Raji (cell line): ENCODE results near the gene PRPF31.

Source experiments
- POLR2A ChIP-seq: IDR thresholded peaks from 2 replicates; pipeline ENCODE4 v1.6.1; 2011; ENCODE audit warnings: low read depth, low read length, control low read depth; ENCODE audit not compliant: insufficient read depth

PRPF31 gene

GRCh38 chr19:54104998-54105715 lies 10.4 kb upstream of the PRPF31 start:
- no peak for TF ChIP-seq POLR2A

DNA sequence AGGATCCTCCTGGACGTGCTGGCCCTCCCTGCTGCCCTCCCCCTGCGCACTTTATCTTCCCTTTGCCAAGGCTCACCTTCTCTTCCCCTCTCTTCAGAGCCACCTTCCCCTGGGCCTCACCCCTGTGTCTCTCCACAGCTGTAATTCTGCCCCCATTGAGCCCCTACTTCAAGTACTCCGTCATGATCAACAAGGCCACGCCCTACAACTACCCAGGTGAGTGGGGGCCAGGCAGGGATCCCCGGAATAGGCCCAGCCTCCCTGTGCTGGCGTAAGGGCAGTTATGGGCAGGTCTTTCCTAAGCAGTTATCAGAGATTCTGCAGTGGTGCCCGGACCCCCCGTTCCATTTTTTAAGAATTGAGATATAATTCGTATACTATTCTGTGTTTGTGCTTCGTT lies 9.8 kb upstream of the PRPF31 start:
- no peak for TF ChIP-seq POLR2A

DNA sequence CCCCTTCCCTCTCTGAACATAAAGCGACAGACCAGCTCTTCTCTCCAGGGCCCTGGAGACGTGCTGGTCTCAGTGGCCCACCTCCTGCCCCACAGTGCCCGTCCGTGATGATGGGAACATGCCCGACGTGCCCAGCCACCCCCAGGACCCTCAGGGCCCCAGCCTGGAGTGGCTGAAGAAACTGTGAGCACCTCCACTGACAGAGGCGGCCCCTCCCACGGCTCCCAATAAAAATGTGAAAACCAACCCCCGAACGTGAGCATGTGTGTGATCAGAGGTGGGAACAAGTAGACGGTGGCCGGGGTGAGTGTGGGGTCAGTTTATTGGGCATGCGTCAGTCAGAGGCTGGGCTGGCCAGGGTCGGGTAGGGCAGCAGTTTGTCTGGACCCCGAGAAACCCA lies 8.8 kb upstream of the PRPF31 start:
- no peak for TF ChIP-seq POLR2A

DNA sequence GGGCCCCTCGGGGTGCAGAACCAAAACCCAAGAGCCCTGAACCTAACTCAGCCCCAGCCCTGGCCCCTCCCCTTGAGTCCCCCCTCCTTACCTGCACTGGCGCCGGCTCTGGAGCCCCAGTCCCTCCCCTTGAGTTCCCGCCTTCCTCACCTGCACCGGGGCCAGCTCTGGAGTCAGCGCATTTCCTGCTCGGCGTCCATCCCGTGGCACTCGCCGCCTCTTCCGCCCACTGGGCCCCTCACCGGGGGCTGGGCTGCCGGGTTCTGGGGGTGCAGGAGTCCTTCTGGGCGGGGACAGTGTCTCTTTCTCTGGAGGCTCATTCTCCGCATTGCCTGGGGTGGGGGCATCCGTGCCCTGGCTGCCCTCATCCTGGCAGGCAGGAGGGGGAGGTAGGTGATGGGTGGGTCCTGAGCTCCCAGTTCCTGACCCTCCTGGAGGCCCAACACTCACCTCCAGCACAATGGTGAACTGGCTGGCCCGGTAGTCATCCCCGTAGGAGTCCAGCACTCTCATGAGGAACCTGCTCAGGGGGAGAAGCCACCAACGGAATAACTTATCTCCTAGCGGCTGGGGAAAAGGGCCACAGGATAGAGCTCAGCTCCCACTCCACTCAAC lies 7.6 kb upstream of the PRPF31 start:
- TF ChIP-seq POLR2A: no peak

GRCh38 chr19:54108496-54108895 lies 7.1 kb upstream of the PRPF31 start:
- no peak for TF ChIP-seq POLR2A

- no peak for TF ChIP-seq POLR2A
Measured at GRCh38 chr19:54109651-54110050, 5.9 kb upstream of the PRPF31 start.

- no peak for TF ChIP-seq POLR2A
Measured at GRCh38 chr19:54114340-54115108, 1.0 kb upstream of the PRPF31 start.

- no peak for TF ChIP-seq POLR2A
Measured at GRCh38 chr19:54121259-54121658, 5.7 kb downstream of the PRPF31 start.

GRCh38 chr19:54123682-54124081 lies 8.1 kb downstream of the PRPF31 start:
- no peak for TF ChIP-seq POLR2A

- TF ChIP-seq POLR2A: no peak
Measured at GRCh38 chr19:54124393-54124792, 8.8 kb downstream of the PRPF31 start.

DNA sequence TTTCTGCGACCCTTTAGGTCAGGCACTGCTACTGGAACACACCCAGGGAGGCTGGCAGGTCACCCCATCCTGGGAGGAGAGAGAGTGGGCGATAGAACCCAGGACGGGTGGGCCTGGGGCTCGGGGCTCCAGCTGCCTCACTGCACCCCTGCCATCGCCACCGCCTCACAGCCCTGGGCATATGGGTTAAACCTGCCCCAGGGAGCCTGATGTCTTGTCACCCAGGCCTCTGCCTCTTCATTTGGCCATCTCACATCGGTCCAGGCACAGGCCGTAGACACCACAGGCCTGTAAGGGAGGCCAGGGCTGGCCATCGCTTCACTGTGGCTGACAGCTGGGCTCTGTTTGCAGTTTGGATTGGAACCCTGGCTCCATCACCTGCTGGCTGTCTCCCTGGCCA lies 10.2 kb downstream of the PRPF31 start:
- no peak for TF ChIP-seq POLR2A

GRCh38 chr19:54127688-54128440 lies 12.3 kb downstream of the PRPF31 start:
- TF ChIP-seq POLR2A: no peak

DNA sequence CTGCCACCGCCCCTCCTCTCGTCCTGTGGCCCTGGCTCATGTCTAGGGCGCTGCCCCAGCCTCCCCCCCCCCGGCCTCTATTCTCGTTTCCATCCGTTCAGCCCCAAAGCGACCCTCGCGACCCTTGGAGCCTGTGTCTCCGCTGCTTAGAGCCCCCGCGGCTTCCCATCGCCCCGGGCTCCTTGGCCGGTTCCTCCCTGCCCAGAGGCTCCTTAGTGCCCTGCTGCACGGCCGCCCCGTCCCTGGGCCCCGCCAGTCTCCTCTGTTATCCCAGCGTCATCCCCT lies 12.8 kb downstream of the PRPF31 start:
- TF ChIP-seq POLR2A: no peak

DNA sequence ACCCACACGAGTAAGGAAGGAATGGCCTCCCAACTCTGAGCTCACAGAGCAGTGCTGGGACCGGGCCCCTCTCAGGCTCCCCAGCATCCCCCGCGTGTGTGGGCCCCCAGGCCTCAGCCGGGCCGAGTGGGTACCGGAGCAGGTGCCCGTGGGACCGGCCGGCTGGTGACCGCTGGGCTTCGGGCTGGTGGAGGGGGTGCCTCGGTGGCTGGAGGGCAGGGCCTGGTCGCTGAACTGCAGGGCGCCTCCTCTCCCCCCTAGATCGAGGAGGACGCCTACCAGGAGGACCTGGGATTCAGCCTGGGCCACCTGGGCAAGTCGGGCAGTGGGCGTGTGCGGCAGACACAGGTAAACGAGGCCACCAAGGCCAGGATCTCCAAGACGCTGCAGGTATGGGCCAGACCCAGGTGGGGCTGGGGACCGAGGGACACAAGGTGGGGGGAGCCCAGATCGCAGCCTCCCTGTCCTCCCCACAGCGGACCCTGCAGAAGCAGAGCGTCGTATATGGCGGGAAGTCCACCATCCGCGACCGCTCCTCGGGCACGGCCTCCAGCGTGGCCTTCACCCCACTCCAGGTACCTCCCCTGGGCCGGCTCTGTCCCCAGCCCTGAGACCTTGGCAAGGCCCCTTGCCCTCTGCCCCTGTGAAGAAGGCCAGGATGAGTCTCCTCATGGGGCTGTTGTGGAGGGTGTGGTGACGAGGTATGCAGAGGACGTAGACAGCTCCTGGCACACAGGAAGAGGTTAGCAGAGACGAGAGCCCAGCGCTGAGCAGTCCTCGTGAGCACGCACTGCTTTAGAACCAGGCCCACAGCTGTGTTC lies 13.5 kb downstream of the PRPF31 start:
- no peak for TF ChIP-seq POLR2A

DNA sequence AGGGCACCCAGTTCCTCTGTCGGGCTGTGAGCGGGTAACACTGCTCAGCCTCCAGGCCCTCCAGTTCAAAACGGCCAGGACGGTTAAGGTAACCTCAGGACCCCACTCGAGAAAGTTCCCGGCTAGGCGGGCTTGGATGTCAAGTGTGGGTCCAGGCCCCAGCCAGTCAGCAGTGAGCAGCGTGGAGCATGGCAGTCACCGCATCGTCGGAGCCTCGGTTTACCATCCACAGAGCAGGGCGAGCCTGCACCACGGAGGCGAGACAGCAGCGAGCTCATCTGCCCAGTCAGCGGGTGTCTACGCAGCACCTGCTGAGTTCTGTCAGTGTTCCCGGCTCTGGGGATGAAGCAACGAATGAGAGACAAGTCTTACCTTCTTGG lies 14.1 kb downstream of the PRPF31 start:
- no peak for TF ChIP-seq POLR2A
